Psoas muscle (tissue), 8 donors: ENCODE measurements around the gene ATF6. TPM values are rescaled to one million over a fixed set of nuclear protein-coding genes. Genes with fewer than 3 reads are reported as not detected.

Experiments used
- ATAC-seq, 4 donors: fragments of 200-7000 bp; cut with Tn5 transposase; one replicate each; pipeline ENCODE4 v1.9.1; 2020; ENCODE audit warnings: moderate library complexity in 3 of 4, mild to moderate bottlenecking in 2 of 4
- DNase-seq, 2 donors: peaks; one replicate each; pipeline ENCODE4 v3.0.0-alpha.2; 2020
- H3K27ac ChIP-seq: fragments of 200-600 bp; one replicate; pipeline ENCODE4 v1.8.0; 2022
- H3K27me3 ChIP-seq, 3 donors: fragments of 200-600 bp in 1 of 3; one replicate each; pipeline versions ENCODE4 v1.6.1 to v1.8.0; 2013 to 2022; ENCODE audit warnings: low read length in 2 of 3, mild to moderate bottlenecking in 2 of 3, moderate library complexity in 1 of 3; ENCODE audit not compliant: insufficient read depth in 3 of 3
- H3K36me3 ChIP-seq, 2 donors: fragments of 200-600 bp in 1 of 2; one replicate each; pipeline versions ENCODE4 v1.6.1 to v1.8.0; 2013 to 2022; ENCODE audit warnings: low read depth in 1 of 2, mild to moderate bottlenecking in 1 of 2, moderate library complexity in 1 of 2; ENCODE audit not compliant: insufficient read depth in 1 of 2
- H3K4me1 ChIP-seq: fragments of 200-600 bp; one replicate; pipeline ENCODE4 v1.8.0; 2022
- H3K4me3 ChIP-seq: fragments of 200-600 bp; one replicate; pipeline ENCODE4 v1.8.0; 2022; ENCODE audit warnings: mild to moderate bottlenecking
- H3K9me3 ChIP-seq: fragments of 200-600 bp; one replicate; pipeline ENCODE4 v1.8.0; 2022
- CTCF ChIP-seq: fragments of 200-600 bp; IDR thresholded peaks from one replicate; pipeline ENCODE4 v1.8.0; 2022; ENCODE audit warnings: antibody characterized with exemption
- WGBS, 3 donors: extraction: QIAGEN DNeasy Blood & Tissue Kit; methylation state at CpG; one replicate each; pipeline versions ENCODE4 v1.1.6 to v1.1.7; 2013; 5-methylcytosine and 5-hydroxymethylcytosine counted together
- intact Hi-C, 2 donors: fragments of 100-400 bp; cut with DNase I; formaldehyde crosslinking; loops; one replicate each; pipeline versions ENCODE4 v1.11.0 to v1.14.2; 2022
- polyA plus RNA-seq, 3 donors: library from polyadenylated mRNA; stranded (reverse); fragments of 200-250 nt; gene quantifications; one replicate each; pipeline ENCODE4 v1.2.3, GENCODE V29; 2013
- total RNA-seq, 4 donors: library from RNA; stranded (reverse); fragmentation: NEBNext Ultra II Directional in 2 of 4; extraction: Animal tissue kit (Norgen Biotek cat#: 25700) in 2 of 4; gene quantifications; one replicate each; pipeline versions ENCODE4 v1.2.1 to v1.2.4, GENCODE V29; 2021 to 2023
- donor health status: healthy with polysubstance abuse.
- donor health status: DM: no; HTN: no; CAD: no; lungs with moderate emphysema.
- donor health status: Bipolar disorder and iron deficiency.
- donor health status: healthy.
- donor health status: DM: yes; HTN: yes; CAD: no.
- donor health status: DM: no; HTN: no; CAD: no.
- donor health status: DM: no; HTN: no; CAD: no.
- donor health status: DM: yes; HTN: yes; CAD: no.

Gene ATF6
- total and polyA plus RNA-seq, 7 donors = 6.4 to 17.1 (median 11.0) TPM

- 88 to 92% (median 90%) methylated on average over 2 of the region's 2 CpGs for WGBS, 3 donors
- Histone ChIP-seq H3K36me3 (peaks cover 7 to 37% of the 10 kb centered on the region in 2 donors), H3K27me3 (no peaks in the 10 kb centered on the region), H3K27ac (no peak overlapping the region), H3K4me3 (no peak overlapping the region), H3K9me3 (no peaks in the 10 kb centered on the region), H3K4me1 (peaks cover 7% of the 10 kb centered on the region)
- ATAC-seq (no peak), DNase-seq (no peak)
- intact Hi-C loops = no loop called here
- TF ChIP-seq CTCF = no peak
These were observed 11.1 kb downstream of the ATF6 start for GRCh38 chr1:161777261-161777660.

- intact Hi-C loops = no loop called here
- ATAC-seq (no peak), DNase-seq (no peak)
- Histone ChIP-seq H3K9me3 (no peaks in the 10 kb centered on the region), H3K4me3 (no peak overlapping the region), H3K4me1 (peaks cover 3% of the 10 kb centered on the region), H3K27me3 (no peaks in the 10 kb centered on the region), H3K36me3 (peaks cover 15 to 49% of the 10 kb centered on the region in 2 donors), H3K27ac (no peak overlapping the region)
- no peak for TF ChIP-seq CTCF
- WGBS, 3 donors = 90 to 93% (median 91%) methylated on average over 1 of the region's 1 CpG
These were observed 12.4 kb downstream of the ATF6 start for GRCh38 chr1:161778522-161778921.

GRCh38 chr1:161779393-161779792, 13.3 kb downstream of the ATF6 start:
- intact Hi-C loops = no loop called here
- Histone ChIP-seq H3K9me3 (no peaks in the 10 kb centered on the region), H3K36me3 (peaks cover 15 to 58% of the 10 kb centered on the region in 2 donors), H3K4me1 (no peaks in the 10 kb centered on the region), H3K27me3 (no peaks in the 10 kb centered on the region), H3K4me3 (no peak overlapping the region), H3K27ac (no peak overlapping the region)
- TF ChIP-seq CTCF = no peak
- no peak for DNase-seq
- 79 to 88% (median 85%) methylated on average over 2 of the region's 2 CpGs for WGBS, 3 donors
- ATAC-seq = no peak

GRCh38 chr1:161781995-161782394, 15.9 kb downstream of the ATF6 start:
- no peak for ATAC-seq
- H3K4me3 ChIP-seq = no peak overlapping the region
- no peak overlapping the region for H3K27ac ChIP-seq
- TF ChIP-seq CTCF = no peak
- H3K9me3 ChIP-seq = no peaks in the 10 kb centered on the region
- H3K4me1 ChIP-seq = no peaks in the 10 kb centered on the region
- intact Hi-C loops = no loop called here
- peaks cover 19 to 84% of the 10 kb centered on the region in 2 donors for H3K36me3 ChIP-seq
- no peaks in the 10 kb centered on the region for H3K27me3 ChIP-seq
- no peak for DNase-seq

GRCh38 chr1:161782886-161783285, 16.8 kb downstream of the ATF6 start:
- Histone ChIP-seq H3K4me1 (no peaks in the 10 kb centered on the region), H3K27me3 (no peaks in the 10 kb centered on the region), H3K4me3 (no peak overlapping the region), H3K27ac (no peak overlapping the region), H3K36me3 (peaks cover 19 to 93% of the 10 kb centered on the region in 2 donors), H3K9me3 (no peaks in the 10 kb centered on the region)
- ATAC-seq (no peak), DNase-seq (no peak)
- intact Hi-C loops = no loop called here
- 96 to 97% (median 96%) methylated on average over 4 of the region's 4 CpGs for WGBS, 3 donors
- no peak for TF ChIP-seq CTCF
